Body of pancreas (tissue), 4 donors: Measurements from ENCODE around the gene ANKAR. TPM values are rescaled to one million over a fixed set of nuclear protein-coding genes. Genes with fewer than 3 reads are reported as not detected.
"Not testable (repeated sequence)": the region's sequence is repeated elsewhere in the genome, so short reads cannot be mapped to it uniquely, and the experiment has no call there.

Experiments used
- ATAC-seq: fragments of 150-250 bp; one replicate; pipeline ENCODE4 v1.9.1; 2016
- DNase-seq, 4 donors: peaks; one replicate each; pipeline ENCODE4 v3.0.0-alpha.2; 2019
- H3K27ac ChIP-seq, 4 donors: fragments of 200-600 bp; sonication (generic); 1 replicate in 3 of 4; 2 replicates in 1 of 4; pipeline versions ENCODE4 v1.5.1 to v1.6.1; 2016 to 2019; ENCODE audit warnings: mild to moderate bottlenecking in 1 of 4, mixed read lengths in 1 of 4, moderate library complexity in 1 of 4
- H3K27me3 ChIP-seq, 2 donors: fragments of 200-600 bp; sonication (generic); one replicate each; pipeline ENCODE4 v1.6.0; 2016; ENCODE audit warnings: mild to moderate bottlenecking in 1 of 2
- H3K36me3 ChIP-seq, 2 donors: fragments of 200-600 bp; sonication (generic); replicated peaks in 1 of 2; 2 replicates each; pipeline ENCODE4 v1.5.1; 2016; ENCODE audit warnings: low read depth in 2 of 2; ENCODE audit not compliant: insufficient read depth in 1 of 2
- H3K4me1 ChIP-seq: fragments of 200-600 bp; sonication (generic); one replicate; pipeline ENCODE4 v1.6.0; 2016
- H3K4me3 ChIP-seq, 2 donors: fragments of 200-600 bp; sonication (generic); 1 replicate in 1 of 2; 2 replicates in 1 of 2; pipeline ENCODE4 v1.5.1; 2016 to 2019
- H3K9me3 ChIP-seq, 3 donors: fragments of 200-600 bp; sonication (generic); 1 replicate in 2 of 3; 2 replicates in 1 of 3; pipeline ENCODE4 v1.5.1; 2016
- POLR2A ChIP-seq, 3 donors: fragments of 450-650 bp; IDR thresholded peaks; one replicate each; pipeline ENCODE4 v1.6.1; 2016; ENCODE audit warnings: antibody characterized with exemption in 3 of 3, mild to moderate bottlenecking in 2 of 3
- WGBS, 2 donors: methylation state at CpG; one replicate each; pipeline ENCODE4 v1.1.5; 2017; 5-methylcytosine and 5-hydroxymethylcytosine counted together
- intact Hi-C: fragments of 100-400 bp; cut with DNase I; formaldehyde crosslinking; loops from one replicate; pipeline ENCODE4 v1.15.1; 2023
- total RNA-seq, 2 donors: library from RNA; depleted of rRNA; stranded (reverse); fragments of >200 nt; gene quantifications; one replicate each; pipeline ENCODE4 v1.1.0, GENCODE V29; 2016
- TF ChIP-seq, protein P1 (sequence below), 7 experiments: fragments of 450-650 bp in 4 of 7; fragments of 200-600 bp in 3 of 7; sonication (generic) in 3 of 7; IDR thresholded peaks; one replicate each; pipeline ENCODE4 v1.5.1; 2016 to 2019; ENCODE audit warnings: antibody characterized with exemption in 7 of 7

Gene ANKAR
- total RNA-seq, 2 donors from 2014 or later = 10.9 to 14.3 TPM

DNA sequence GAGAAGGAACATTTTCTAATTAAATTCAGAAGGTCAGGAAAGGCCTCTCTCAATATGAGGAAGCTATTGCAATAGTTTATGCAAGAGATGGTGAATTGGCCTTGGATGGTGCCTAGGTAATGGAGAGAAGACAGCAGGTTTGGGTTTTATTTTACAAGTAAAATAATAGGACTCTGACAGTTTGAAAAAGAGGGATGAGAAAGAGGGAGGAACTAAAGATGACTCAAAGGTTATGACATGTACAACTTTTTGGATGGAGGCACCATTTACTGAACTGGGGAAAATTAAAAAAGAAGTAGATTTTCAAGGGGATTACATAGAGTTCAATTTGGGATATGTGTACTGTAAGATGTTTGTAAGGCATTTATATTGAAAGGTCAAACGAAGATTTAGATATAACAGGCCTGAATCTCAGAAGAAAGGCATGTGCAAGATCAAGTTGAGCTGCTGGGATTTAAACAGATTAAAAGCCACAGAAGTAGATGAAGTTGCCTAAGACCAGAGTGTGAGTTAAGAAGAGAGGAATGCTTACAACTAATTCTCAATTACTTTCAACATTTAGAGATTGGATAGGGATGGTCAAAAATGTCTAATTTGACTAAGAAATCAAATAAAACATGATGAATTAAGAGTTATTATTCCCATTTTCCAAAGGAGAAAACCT is 25.5 kb upstream of the ANKAR start:
- Histone ChIP-seq H3K9me3 (no peaks in the 10 kb centered on the region), H3K27me3 (no peaks in the 10 kb centered on the region), H3K4me1 (no peaks in the 10 kb centered on the region), H3K36me3 (no peaks in the 10 kb centered on the region), H3K27ac (no peak overlapping the region), H3K4me3 (no peak overlapping the region)
- WGBS, 2 donors = 80 to 81% methylated on average over 1 of the region's 1 CpG
- intact Hi-C loops = no loop called here
- no peak for ATAC-seq
- no peak for TF ChIP-seq POLR2A (IDR thresholded peaks at IDR 0.05)
- TF ChIP-seq, protein P1, sequence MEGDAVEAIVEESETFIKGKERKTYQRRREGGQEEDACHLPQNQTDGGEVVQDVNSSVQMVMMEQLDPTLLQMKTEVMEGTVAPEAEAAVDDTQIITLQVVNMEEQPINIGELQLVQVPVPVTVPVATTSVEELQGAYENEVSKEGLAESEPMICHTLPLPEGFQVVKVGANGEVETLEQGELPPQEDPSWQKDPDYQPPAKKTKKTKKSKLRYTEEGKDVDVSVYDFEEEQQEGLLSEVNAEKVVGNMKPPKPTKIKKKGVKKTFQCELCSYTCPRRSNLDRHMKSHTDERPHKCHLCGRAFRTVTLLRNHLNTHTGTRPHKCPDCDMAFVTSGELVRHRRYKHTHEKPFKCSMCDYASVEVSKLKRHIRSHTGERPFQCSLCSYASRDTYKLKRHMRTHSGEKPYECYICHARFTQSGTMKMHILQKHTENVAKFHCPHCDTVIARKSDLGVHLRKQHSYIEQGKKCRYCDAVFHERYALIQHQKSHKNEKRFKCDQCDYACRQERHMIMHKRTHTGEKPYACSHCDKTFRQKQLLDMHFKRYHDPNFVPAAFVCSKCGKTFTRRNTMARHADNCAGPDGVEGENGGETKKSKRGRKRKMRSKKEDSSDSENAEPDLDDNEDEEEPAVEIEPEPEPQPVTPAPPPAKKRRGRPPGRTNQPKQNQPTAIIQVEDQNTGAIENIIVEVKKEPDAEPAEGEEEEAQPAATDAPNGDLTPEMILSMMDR (IDR thresholded peaks at IDR 0.05) = no peak
- no peak for DNase-seq

GRCh38 chr2:189651284-189651683 is 23.2 kb upstream of the ANKAR start:
- intact Hi-C loops = no loop called here
- ATAC-seq (no peak), DNase-seq (no peak)
- no peak overlapping the region for H3K4me3 ChIP-seq
- H3K4me1 ChIP-seq = no peaks in the 10 kb centered on the region
- H3K9me3 ChIP-seq = no peaks in the 10 kb centered on the region
- H3K36me3 ChIP-seq = no peaks in the 10 kb centered on the region
- TF ChIP-seq, protein P1 (IDR thresholded peaks at IDR 0.05) = no peak
- no peak for TF ChIP-seq POLR2A (IDR thresholded peaks at IDR 0.05)
- no peaks in the 10 kb centered on the region for H3K27me3 ChIP-seq
- no peak overlapping the region for H3K27ac ChIP-seq

GRCh38 chr2:189653464-189653863 is 21.0 kb upstream of the ANKAR start:
- DNase-seq, H3K4me1 ChIP-seq, ATAC-seq, H3K9me3 ChIP-seq, H3K27me3 ChIP-seq, H3K4me3 ChIP-seq, H3K36me3 ChIP-seq, intact Hi-C loops, H3K27ac ChIP-seq: not testable (repeated sequence)
- 93 to 100% methylated on average over 5 to 14 of the region's 29 CpGs for WGBS, 2 donors

DNA sequence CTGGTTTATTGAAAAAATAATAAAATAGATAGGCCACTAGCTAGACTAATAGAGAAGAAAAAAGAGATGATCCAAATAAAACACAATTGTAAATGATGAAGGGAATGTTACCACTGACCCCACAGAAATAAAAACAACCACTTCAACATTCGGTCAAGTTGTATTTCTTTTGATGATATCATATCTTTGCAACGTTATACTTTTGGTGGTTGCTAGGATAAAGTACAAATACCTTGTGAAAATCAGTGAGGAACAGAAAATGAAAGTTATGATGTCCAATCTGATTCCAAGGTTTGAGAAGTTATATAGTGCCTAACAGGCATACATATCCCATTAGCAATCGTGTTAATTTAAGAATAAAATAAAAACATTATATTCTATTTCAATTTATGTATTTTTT is 19.8 kb upstream of the ANKAR start:
- Histone ChIP-seq H3K4me3 (no peak overlapping the region), H3K9me3 (no peaks in the 10 kb centered on the region), H3K27ac (no peak overlapping the region), H3K36me3 (no peaks in the 10 kb centered on the region), H3K4me1 (no peaks in the 10 kb centered on the region), H3K27me3 (no peaks in the 10 kb centered on the region)
- 40 to 46% methylated on average over 3 of the region's 3 CpGs for WGBS, 2 donors
- DNase-seq (no peak), ATAC-seq (no peak)
- TF ChIP-seq, protein P1 (IDR thresholded peaks at IDR 0.05) = no peak
- TF ChIP-seq POLR2A (IDR thresholded peaks at IDR 0.05) = no peak
- intact Hi-C loops = no loop called here

- intact Hi-C loops = no loop called here
- Histone ChIP-seq H3K4me1 (peaks cover 8% of the 10 kb centered on the region), H3K4me3 (no peak overlapping the region), H3K9me3 (no peaks in the 10 kb centered on the region), H3K27ac (no peak overlapping the region), H3K27me3 (no peaks in the 10 kb centered on the region), H3K36me3 (no peaks in the 10 kb centered on the region)
- no peak for TF ChIP-seq POLR2A (IDR thresholded peaks at IDR 0.05)
- TF ChIP-seq, protein P1 (IDR thresholded peaks at IDR 0.05) = no peak
- WGBS, 2 donors = 58% methylated on average over 5 of the region's 5 CpGs
- no peak for ATAC-seq
- DNase-seq = no peak
Measured at GRCh38 chr2:189657867-189658266, 16.6 kb upstream of the ANKAR start.
